ENCODE measurements around the gene SCO1. TPM values are rescaled to one million over a fixed set of nuclear protein-coding genes. Genes with fewer than 3 reads are reported as not detected.

SCO1 gene
- total RNA-seq, 1 experiment from 2014 or later: 24.7 TPM

Other genes starting within 250 kb of the SCO1 start
- not detected in 2 replicates for gene MYH4, start 228.0 kb downstream of the SCO1 start, total RNA-seq (2014; rRNA removed; shearing (Covaris generic))
- gene MYH1, start 179.0 kb downstream of the SCO1 start, total RNA-seq (2014; rRNA removed; shearing (Covaris generic)): not detected in 2 replicates
- not detected in 2 replicates for gene MYH2, start 147.9 kb downstream of the SCO1 start, total RNA-seq (2014; rRNA removed; shearing (Covaris generic))
- gene MYH3, start 40.2 kb downstream of the SCO1 start, total RNA-seq (2014; rRNA removed; shearing (Covaris generic)): 0.04 TPM in 1 of 2 replicates, not detected in the other
- gene ADPRM, start 61 bp upstream of the SCO1 start, total RNA-seq (2014; rRNA removed; shearing (Covaris generic)): 8.5 and 8.8 TPM in 2 replicates
- gene TMEM220, start 32.5 kb upstream of the SCO1 start, total RNA-seq (2014; rRNA removed; shearing (Covaris generic)): not detected in 2 replicates
- not detected in 2 replicates for gene TMEM238L, start 106.6 kb upstream of the SCO1 start, total RNA-seq (2014; rRNA removed; shearing (Covaris generic))
- gene PIRT, start 140.6 kb upstream of the SCO1 start, total RNA-seq (2014; rRNA removed; shearing (Covaris generic)): not detected in 2 replicates